Right atrium auricular region (tissue), 2 donors: ENCODE measurements around the gene CYP2A6. TPM values are rescaled to one million over a fixed set of nuclear protein-coding genes. Genes with fewer than 3 reads are reported as not detected.
"Not testable (repeated sequence)": the region's sequence is repeated elsewhere in the genome, so short reads cannot be mapped to it uniquely, and the experiment has no call there.

ENCODE experiments used
- DNase-seq: peaks from one replicate; pipeline ENCODE4 v3.0.0-alpha.2; 2019; ENCODE audit warnings: low spot score
- H3K27ac ChIP-seq, 2 donors: fragments of 200-600 bp; sonication (generic); 1 replicate in 1 of 2; 2 replicates in 1 of 2; pipeline ENCODE4 v1.5.1; 2016 to 2019
- H3K27me3 ChIP-seq, 2 donors: fragments of 200-600 bp; sonication (generic); one replicate each; pipeline versions ENCODE4 v1.5.1 to v1.6.0; 2017 to 2019
- H3K36me3 ChIP-seq: fragments of 200-600 bp; sonication (generic); one replicate; pipeline ENCODE4 v1.5.1; 2016
- H3K4me1 ChIP-seq, 2 donors: fragments of 200-600 bp; sonication (generic); one replicate each; pipeline versions ENCODE4 v1.5.1 to v1.6.0; 2017 to 2019
- H3K4me3 ChIP-seq, 2 donors: fragments of 200-600 bp; sonication (generic); 1 replicate in 1 of 2; 2 replicates in 1 of 2; pipeline ENCODE4 v1.5.1; 2017 to 2019; ENCODE audit warnings: mild to moderate bottlenecking in 1 of 2, moderate library complexity in 1 of 2
- H3K9me3 ChIP-seq, 2 donors: fragments of 200-600 bp; sonication (generic); one replicate each; pipeline ENCODE4 v1.5.1; 2019
- total RNA-seq, 2 donors: library from RNA; depleted of rRNA; stranded (reverse); fragments of >200 nt; gene quantifications; one replicate each; pipeline ENCODE4 v1.1.0, GENCODE V29; 2016
- TF ChIP-seq, protein P1 (sequence below), 2 donors: fragments of 200-600 bp; sonication (generic); IDR thresholded peaks; one replicate each; pipeline ENCODE4 v1.5.1; 2019; ENCODE audit warnings: antibody characterized with exemption in 2 of 2

Gene CYP2A6
- total RNA-seq, 2 donors from 2014 or later, result not detected

DNA sequence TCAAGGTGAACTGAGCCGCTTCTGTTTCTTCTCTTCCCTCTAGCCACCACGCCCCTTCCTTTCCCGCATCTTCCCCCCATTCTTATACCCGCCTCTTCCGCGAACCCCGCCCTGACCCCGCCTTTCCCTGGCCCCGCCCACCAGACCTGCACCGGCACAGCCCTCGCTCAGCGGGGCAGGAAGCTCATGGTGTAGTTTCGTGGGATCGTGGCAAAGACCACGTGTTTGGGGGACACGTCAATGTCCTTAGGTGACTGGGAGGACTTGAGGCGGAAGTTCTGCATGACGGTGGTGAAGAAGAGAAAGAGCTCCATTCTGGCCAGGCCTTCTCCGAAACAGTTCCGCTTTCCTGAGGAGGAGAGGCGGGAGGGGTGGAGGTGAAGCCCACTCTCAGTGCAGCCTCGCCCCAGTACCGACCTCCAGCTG is 25.3 kb upstream of the CYP2A6 start:
- not testable (repeated sequence) for H3K4me1 ChIP-seq, H3K9me3 ChIP-seq, H3K27me3 ChIP-seq, H3K36me3 ChIP-seq, H3K4me3 ChIP-seq, H3K27ac ChIP-seq
- DNase-seq, result peak; percentile 62

DNA sequence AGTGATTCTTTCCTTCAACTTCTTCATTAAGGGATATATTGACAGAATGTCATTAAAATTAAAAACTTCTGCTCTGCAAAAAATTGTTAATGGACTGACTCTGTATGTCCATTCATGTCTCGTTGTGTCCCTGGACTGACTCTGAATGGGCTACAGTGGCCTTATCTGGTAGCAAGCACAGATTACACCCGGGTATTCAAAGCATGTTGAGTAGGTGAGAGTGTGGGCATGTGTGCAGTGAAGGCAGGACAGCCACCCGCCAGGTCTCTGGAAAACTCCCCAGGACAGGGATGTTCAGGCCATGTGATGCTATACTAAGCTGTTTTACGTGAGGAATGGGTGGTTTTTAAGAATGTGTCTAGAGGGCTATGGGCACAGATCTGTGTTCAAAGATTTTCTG is 24.6 kb upstream of the CYP2A6 start:
- H3K27me3 ChIP-seq, H3K4me1 ChIP-seq, H3K27ac ChIP-seq, H3K4me3 ChIP-seq, H3K9me3 ChIP-seq, DNase-seq, H3K36me3 ChIP-seq: not testable (repeated sequence)

DNA sequence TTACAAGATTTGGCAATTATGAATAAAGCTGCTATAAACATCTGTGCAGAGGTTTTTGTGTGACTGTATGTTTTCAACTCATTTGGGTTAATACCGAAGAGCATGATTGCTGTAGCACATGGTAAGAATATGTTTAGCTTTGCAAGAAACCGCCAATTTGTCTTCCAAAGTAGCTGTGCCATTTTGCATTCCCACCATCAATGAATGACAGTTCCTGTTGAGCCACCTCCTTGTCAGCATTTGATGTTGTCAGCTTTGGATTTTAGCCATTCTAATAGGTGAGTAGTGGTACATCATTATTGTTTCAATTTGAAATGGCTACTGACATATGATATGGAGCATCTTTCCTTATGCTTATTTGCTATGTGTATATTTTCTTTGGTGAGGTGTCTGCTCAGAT is 23.6 kb upstream of the CYP2A6 start:
- H3K4me1 ChIP-seq, H3K27ac ChIP-seq, H3K4me3 ChIP-seq, H3K9me3 ChIP-seq, H3K27me3 ChIP-seq, DNase-seq, H3K36me3 ChIP-seq: not testable (repeated sequence)

DNA sequence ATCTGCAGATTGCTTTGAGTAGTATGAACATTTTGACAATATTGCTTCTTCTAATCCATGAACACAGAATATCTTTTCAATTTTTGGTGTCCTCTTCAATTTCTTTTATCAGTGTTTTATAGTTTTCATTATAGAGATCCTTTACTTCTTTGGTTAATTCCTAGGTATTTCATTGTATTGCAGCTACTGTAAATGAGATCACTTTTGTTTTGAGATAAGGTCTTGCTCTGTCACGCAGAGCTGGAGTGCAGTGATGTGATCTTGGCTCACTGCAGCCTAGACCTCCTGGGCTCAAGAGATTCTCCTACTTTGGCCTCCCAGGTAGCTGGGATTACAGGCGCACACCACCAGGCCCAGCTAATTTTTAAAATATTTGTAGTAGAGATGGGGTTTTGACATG is 22.0 kb upstream of the CYP2A6 start:
- Histone ChIP-seq H3K36me3 (no peaks in the 10 kb centered on the region), H3K4me1 (no peaks in the 10 kb centered on the region), H3K27ac (no peak overlapping the region), H3K9me3 (no peaks in the 10 kb centered on the region), H3K27me3 (no peaks in the 10 kb centered on the region), H3K4me3 (no peak overlapping the region)
- TF ChIP-seq, protein P1, sequence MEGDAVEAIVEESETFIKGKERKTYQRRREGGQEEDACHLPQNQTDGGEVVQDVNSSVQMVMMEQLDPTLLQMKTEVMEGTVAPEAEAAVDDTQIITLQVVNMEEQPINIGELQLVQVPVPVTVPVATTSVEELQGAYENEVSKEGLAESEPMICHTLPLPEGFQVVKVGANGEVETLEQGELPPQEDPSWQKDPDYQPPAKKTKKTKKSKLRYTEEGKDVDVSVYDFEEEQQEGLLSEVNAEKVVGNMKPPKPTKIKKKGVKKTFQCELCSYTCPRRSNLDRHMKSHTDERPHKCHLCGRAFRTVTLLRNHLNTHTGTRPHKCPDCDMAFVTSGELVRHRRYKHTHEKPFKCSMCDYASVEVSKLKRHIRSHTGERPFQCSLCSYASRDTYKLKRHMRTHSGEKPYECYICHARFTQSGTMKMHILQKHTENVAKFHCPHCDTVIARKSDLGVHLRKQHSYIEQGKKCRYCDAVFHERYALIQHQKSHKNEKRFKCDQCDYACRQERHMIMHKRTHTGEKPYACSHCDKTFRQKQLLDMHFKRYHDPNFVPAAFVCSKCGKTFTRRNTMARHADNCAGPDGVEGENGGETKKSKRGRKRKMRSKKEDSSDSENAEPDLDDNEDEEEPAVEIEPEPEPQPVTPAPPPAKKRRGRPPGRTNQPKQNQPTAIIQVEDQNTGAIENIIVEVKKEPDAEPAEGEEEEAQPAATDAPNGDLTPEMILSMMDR (IDR thresholded peaks at IDR 0.05), result no peak
- DNase-seq, result no peak

DNA sequence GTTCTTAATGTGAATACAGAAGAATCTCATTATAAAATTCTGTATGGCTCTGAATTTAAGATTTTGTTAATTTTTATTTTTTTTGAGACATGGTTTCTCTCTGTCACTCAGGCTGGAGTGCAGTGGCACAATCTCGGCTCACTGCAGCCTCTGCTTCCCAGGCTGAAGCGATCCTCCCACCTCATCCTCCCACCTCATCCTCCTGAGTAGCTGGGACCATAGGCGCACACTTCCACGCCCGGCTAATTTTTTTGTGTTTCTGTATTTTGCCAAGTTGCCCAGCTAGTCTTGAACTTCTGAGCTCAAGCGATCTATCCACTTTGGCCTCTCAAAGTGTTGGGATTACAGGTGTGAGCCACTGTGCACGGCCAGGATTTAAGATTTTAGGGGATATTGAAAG is 17.5 kb upstream of the CYP2A6 start:
- no peak overlapping the region for H3K4me3 ChIP-seq
- H3K4me1 ChIP-seq, result no peaks in the 10 kb centered on the region
- H3K9me3 ChIP-seq, result no peaks in the 10 kb centered on the region
- H3K27ac ChIP-seq, result no peak overlapping the region
- TF ChIP-seq, protein P1 (IDR thresholded peaks at IDR 0.05), result no peak
- DNase-seq, result no peak
- H3K36me3 ChIP-seq, result no peaks in the 10 kb centered on the region
- no peaks in the 10 kb centered on the region for H3K27me3 ChIP-seq

DNA sequence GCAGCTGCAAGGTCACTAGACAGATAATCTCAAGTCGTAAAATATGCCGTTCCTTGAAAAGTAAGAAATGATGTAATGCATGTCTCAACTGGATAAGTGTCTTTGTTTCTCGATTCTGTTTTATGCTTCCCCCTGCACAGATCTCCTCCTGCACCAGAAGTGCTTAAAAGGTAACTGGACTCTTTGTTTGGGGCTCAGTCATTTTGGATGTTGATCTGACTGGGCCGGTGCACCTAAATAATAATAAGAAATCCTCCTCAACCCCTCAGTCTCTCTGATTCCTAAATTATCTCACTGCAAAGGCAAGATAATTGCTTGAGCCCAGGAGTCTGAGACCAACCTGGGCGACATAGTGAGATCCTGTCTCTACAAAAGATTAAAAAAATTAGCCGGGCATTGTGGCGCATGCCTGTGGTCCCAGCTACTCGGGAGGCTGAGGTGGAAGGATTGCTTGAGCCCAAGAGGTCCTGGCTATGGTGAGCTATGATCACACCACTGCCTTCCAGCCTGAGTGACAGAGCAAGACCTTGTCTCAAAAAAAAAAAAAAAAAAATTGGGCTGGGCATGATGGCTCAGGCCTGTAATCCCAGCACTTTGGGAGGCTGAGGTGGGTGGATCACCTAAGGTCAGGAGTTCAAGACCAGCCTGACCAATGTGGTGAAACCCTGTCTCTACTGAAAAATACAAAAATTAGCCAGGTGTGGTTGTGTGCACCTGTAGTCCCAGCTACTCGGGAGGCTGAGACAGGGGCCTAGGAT is 14.7 kb upstream of the CYP2A6 start:
- H3K4me3 ChIP-seq, H3K4me1 ChIP-seq, H3K36me3 ChIP-seq, H3K27me3 ChIP-seq, H3K27ac ChIP-seq, H3K9me3 ChIP-seq, DNase-seq: not testable (repeated sequence)

DNA sequence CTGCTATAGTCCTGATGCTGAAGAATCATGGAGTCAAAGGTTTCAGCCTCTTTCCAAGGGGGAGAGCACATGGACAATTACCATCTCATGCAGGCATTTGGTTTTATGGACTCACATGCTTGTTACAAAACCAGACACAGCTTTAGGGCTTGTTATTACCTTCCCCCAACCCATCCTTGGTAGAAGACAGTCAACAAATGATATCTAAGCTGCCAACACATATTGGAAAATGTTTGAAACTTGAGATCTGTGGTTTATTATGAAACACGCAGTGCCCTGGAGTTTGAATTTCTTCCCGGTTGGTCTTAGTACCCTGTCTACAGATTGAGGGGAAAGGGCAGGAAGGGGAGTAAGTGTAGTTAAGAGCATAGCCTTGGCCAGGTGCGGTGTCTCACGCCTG is 12.5 kb upstream of the CYP2A6 start:
- Histone ChIP-seq H3K27me3 (no peaks in the 10 kb centered on the region), H3K36me3 (no peaks in the 10 kb centered on the region), H3K4me1 (no peaks in the 10 kb centered on the region), H3K4me3 (no peak overlapping the region), H3K9me3 (no peaks in the 10 kb centered on the region), H3K27ac (no peak overlapping the region)
- DNase-seq, result no peak
- TF ChIP-seq, protein P1 (IDR thresholded peaks at IDR 0.05), result no peak

DNA sequence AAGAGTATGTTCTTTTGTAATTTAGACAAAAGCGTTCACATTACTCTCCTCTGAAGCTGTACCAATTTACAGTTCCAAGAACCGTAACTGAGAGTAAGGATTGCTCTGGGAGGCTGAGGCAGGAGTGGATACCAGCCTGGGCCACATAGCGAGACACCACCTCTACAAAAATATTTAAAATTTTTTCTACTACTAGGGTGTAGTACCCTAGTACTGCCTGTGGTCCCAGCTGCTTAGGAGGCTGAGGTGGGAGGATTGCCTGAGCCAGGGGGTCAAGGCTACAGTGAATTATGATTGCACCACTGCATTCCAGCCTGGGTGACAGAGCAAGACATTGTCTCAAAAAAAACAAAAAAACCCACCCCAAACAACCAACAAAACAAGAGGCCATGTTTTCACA is 12.1 kb upstream of the CYP2A6 start:
- DNase-seq, result no peak
- Histone ChIP-seq H3K4me1 (no peaks in the 10 kb centered on the region), H3K36me3 (no peaks in the 10 kb centered on the region), H3K27me3 (no peaks in the 10 kb centered on the region), H3K4me3 (no peak overlapping the region), H3K9me3 (no peaks in the 10 kb centered on the region), H3K27ac (no peak overlapping the region)
- TF ChIP-seq, protein P1 (IDR thresholded peaks at IDR 0.05), result peak in 1 of 2 donors; percentile 15
